T-cell (primary cell): Measurements from ENCODE around the gene ALOX5AP. TPM values are rescaled to one million over a fixed set of nuclear protein-coding genes. Genes with fewer than 3 reads are reported as not detected.

Experiments
- ATAC-seq, 4 experiments: fragments of 200-7000 bp in 3 of 4; fragments of 150-1000 bp in 1 of 4; cut with Tn5 transposase; replicated peaks in 1 of 4; 1 replicate in 3 of 4; 2 replicates in 1 of 4; pipeline ENCODE4 v1.10.0; 2021; ENCODE audit warnings: moderate library complexity in 3 of 4, mild to moderate bottlenecking in 2 of 4, moderate number of reproducible peaks in 1 of 4
- CTCF ChIA-PET, 2 donors: fragments of 300-600 bp; sonication (Branson Sonifier 250); formaldehyde crosslinking; loops; one replicate each; lab custom pipeline; 2022; ENCODE audit warnings: antibody characterized with exemption in 2 of 2; lab: Charles Lee
- POLR2A ChIA-PET, 2 donors: fragments of 300-600 bp; sonication (Branson Sonifier 250); formaldehyde crosslinking; loops; one replicate each; lab custom pipeline; 2022; ENCODE audit warnings: antibody characterized with exemption in 2 of 2; lab: Charles Lee
- DNase-seq, 35 experiments: peaks; one replicate each; pipeline versions ENCODE4 v3.0.0 to v3.0.0-alpha.2; 2013 to 2023
- H3K27ac ChIP-seq: one replicate; pipeline ENCODE4 v1.5.1; 2013; ENCODE audit warnings: low read length
- H3K27me3 ChIP-seq, 2 experiments: replicated peaks in 1 of 2; 1 replicate in 1 of 2; 2 replicates in 1 of 2; pipeline versions ENCODE4 v1.6.1 to v1.7.0; 2013; ENCODE audit warnings: low read length in 1 of 2, mixed read lengths in 1 of 2; ENCODE audit not compliant: control insufficient read depth in 2 of 2, insufficient read depth in 2 of 2; ENCODE audit errors: extremely low read depth in 1 of 2
- H3K36me3 ChIP-seq, 2 donors: 1 replicate in 1 of 2; 2 replicates in 1 of 2; pipeline versions ENCODE4 v1.6.1 to v1.7.0; 2013; ENCODE audit warnings: low read length in 1 of 2; ENCODE audit not compliant: control insufficient read depth in 2 of 2, insufficient read depth in 1 of 2; ENCODE audit errors: extremely low read depth in 1 of 2
- H3K4me1 ChIP-seq, 2 experiments: 1 replicate in 1 of 2; 2 replicates in 1 of 2; pipeline versions ENCODE4 v1.6.1 to v1.7.0; 2013; ENCODE audit warnings: low read length in 2 of 2, mixed read lengths in 1 of 2; ENCODE audit not compliant: insufficient read depth in 2 of 2, control insufficient read depth in 1 of 2; ENCODE audit errors: extremely low read depth in 1 of 2
- H3K4me3 ChIP-seq, 2 donors: 1 replicate in 1 of 2; 2 replicates in 1 of 2; pipeline versions ENCODE4 v1.5.1 to v1.7.0; 2013; ENCODE audit warnings: mild to moderate bottlenecking in 2 of 2, low read length in 1 of 2, moderate library complexity in 1 of 2; ENCODE audit not compliant: control insufficient read depth in 1 of 2; ENCODE audit errors: extremely low read depth in 1 of 2
- H3K9me3 ChIP-seq: 2 replicates; pipeline ENCODE4 v1.7.0; 2013
- H3K27ac Mint-ChIP-seq, 2 donors: one replicate each; pipeline ENCODE4 v1.8.0; 2020 to 2021; ENCODE audit warnings: mild to moderate bottlenecking in 2 of 2, mixed read lengths in 2 of 2
- H3K27me3 Mint-ChIP-seq, 2 donors: one replicate each; pipeline ENCODE4 v1.8.0; 2021 to 2022; ENCODE audit warnings: mixed read lengths in 2 of 2
- H3K36me3 Mint-ChIP-seq: one replicate; pipeline ENCODE4 v1.8.0; 2021; ENCODE audit warnings: mixed read lengths
- H3K4me1 Mint-ChIP-seq, 3 donors: one replicate each; pipeline ENCODE4 v1.8.0; 2020 to 2022; ENCODE audit warnings: mixed read lengths in 3 of 3, mild to moderate bottlenecking in 1 of 3
- H3K4me3 Mint-ChIP-seq, 3 donors: one replicate each; pipeline ENCODE4 v1.8.0; 2020 to 2022; ENCODE audit warnings: mild to moderate bottlenecking in 3 of 3, mixed read lengths in 3 of 3, moderate library complexity in 3 of 3
- H3K9me3 Mint-ChIP-seq, 3 donors: one replicate each; pipeline ENCODE4 v1.8.0; 2020 to 2022; ENCODE audit warnings: mixed read lengths in 3 of 3
- WGBS: methylation state at CpG from one replicate; pipeline ENCODE4 v1.1.5; 2013; ENCODE audit warnings: missing lambda C conversion rate; ENCODE audit not compliant: insufficient coverage; 5-methylcytosine and 5-hydroxymethylcytosine counted together
- total RNA-seq, 35 experiments: library from RNA in 6 of 35; stranded (reverse) in 6 of 35; fragments of 120-200 nt in 1 of 35; gene quantifications; one replicate each; pipeline versions ENCODE4 v1.2.1 to v1.2.4 and lab custom pipeline; 2013 to 2026

ALOX5AP gene
- total RNA-seq, 5 donors from 2014 or later (not counting 1 experiment from before 2014, with no cell fraction given), result 24.2 to 64.9 (median 50.8) TPM

DNA sequence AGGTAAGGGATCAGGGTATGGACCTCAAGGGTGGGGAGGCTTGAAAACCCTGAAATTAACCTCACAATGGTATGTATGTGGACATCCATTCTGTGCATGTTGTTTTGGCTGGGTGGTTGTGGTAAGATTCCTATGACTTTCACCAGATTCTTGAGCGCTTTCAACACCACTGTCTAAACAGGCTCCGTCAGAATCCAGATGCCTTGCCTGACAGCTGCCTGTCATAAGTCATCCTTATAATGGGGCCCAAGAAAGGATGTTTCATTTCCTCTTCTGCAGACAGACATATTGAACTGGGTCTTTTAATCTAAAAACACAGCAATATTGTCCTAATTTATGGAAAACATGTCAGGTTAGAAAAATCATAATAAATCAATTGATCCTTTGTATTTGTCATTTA lies 41.3 kb downstream of the ALOX5AP start:
- DNase-seq, result no peak
- Mint-ChIP-seq H3K9me3 (peaks cover 2 to 7% (median 6%) of the 10 kb centered on the region in 3 donors), H3K4me3 (no peak overlapping the region), H3K27me3 (no peaks in the 10 kb centered on the region), H3K4me1 (peaks cover 13 to 39% (median 33%) of the 10 kb centered on the region in 3 donors), H3K36me3 (peaks cover 17% of the 10 kb centered on the region), H3K27ac (no peak overlapping the region)
- WGBS, result 100% methylated on average over 2 of the region's 2 CpGs
- no peak overlapping the region for H3K27ac ChIP-seq
- POLR2A ChIA-PET, result no interaction called here
- H3K4me3 ChIP-seq, result no peak overlapping the region
- H3K4me1 ChIP-seq, result peaks cover 0 to 20% of the 10 kb centered on the region in 2 experiments
- no peak for ATAC-seq
- H3K9me3 ChIP-seq, result no peaks in the 10 kb centered on the region
- H3K27me3 ChIP-seq, result peaks cover 0 to 3% of the 10 kb centered on the region in 2 experiments
- no peaks in the 10 kb centered on the region for H3K36me3 ChIP-seq
- CTCF ChIA-PET, result no interaction called here

DNA sequence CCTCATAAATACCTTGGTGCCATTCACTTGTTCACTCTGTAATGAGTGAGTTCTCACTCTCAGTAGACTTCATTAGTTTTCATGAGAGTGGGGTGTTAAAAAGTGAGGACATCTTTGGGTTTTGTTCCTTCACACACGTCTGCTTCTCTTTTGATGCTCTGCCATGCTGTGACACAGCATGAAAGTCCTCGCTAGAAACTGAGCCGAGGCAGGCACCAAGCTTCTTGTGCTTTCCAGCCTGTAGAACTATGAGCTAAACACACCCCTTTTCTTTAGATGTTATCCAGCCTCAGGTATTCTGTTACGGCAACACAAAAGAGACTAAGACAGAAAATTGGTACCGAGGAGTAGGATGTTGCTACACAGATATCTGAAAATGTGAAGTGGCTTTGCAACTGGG lies 43.7 kb downstream of the ALOX5AP start:
- Histone ChIP-seq H3K4me3 (no peak overlapping the region), H3K9me3 (no peaks in the 10 kb centered on the region), H3K4me1 (peaks cover 0 to 9% of the 10 kb centered on the region in 2 experiments), H3K27me3 (peaks cover 0 to 3% of the 10 kb centered on the region in 2 experiments), H3K36me3 (no peaks in the 10 kb centered on the region), H3K27ac (no peak overlapping the region)
- H3K36me3 Mint-ChIP-seq, result peaks cover 26% of the 10 kb centered on the region
- ATAC-seq (no peak), DNase-seq (no peak)
- H3K4me1 Mint-ChIP-seq, result peaks cover 6 to 21% (median 17%) of the 10 kb centered on the region in 3 donors
- H3K9me3 Mint-ChIP-seq, result peaks cover 2 to 7% (median 3%) of the 10 kb centered on the region in 3 donors
- WGBS, result 69% methylated on average over 4 of the region's 5 CpGs
- no peak overlapping the region for H3K27ac Mint-ChIP-seq
- peaks cover 0 to 3% of the 10 kb centered on the region in 2 donors for H3K27me3 Mint-ChIP-seq
- H3K4me3 Mint-ChIP-seq, result no peak overlapping the region
- ChIA-PET CTCF (interaction anchor here in 1 of 2 donors (1.0 kb wide), 1 partner anchor 92 kb away, joined by 3 read pairs; no protein-coding TSS in a partner anchor), POLR2A (no interaction called here)

- H3K4me1 Mint-ChIP-seq, result peaks cover 0 to 15% (median 11%) of the 10 kb centered on the region in 3 donors
- CTCF ChIA-PET, result no interaction called here
Observed at GRCh38 chr13:30779608-30780007, 44.3 kb downstream of the ALOX5AP start.

DNA sequence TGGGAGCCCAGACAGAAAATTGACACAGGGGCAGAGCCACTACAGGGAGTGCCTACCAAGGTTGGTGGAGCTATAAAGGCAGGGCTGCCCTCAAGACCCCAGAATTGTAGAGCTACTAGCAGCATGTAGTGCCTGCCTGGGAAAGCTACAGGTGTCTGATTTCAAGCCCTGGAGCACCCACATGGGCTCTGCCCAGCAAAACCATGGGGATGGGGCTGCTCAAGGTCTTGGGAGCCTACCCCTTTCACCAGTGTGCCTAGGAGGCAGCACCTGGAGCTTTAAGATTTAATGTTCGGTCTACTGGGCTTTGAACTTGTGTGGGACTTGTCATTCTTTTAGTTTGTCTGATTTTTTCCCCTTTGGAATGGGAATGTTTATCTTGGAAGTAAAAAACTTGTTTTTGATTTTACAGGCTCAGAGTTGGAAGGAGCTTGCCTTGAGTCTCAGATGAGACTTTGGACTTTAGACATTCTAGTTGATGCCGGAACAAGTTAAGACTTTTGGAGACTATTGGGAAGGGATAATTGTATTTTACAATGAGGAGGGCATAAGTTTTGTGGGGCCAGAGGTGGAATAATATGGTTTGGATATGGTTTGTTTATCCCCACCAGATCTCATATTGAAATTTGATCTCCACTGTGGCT lies 45.1 kb downstream of the ALOX5AP start:
- Histone ChIP-seq H3K27ac (no peak overlapping the region), H3K9me3 (no peaks in the 10 kb centered on the region), H3K4me1 (peaks cover 0 to under 1% of the 10 kb centered on the region in 2 experiments), H3K27me3 (peaks cover 0 to 6% of the 10 kb centered on the region in 2 experiments), H3K36me3 (no peaks in the 10 kb centered on the region), H3K4me3 (no peak overlapping the region)
- 94% methylated on average over 2 of the region's 2 CpGs for WGBS
- ChIA-PET POLR2A (no interaction called here), CTCF (no interaction called here)
- Mint-ChIP-seq H3K27ac (no peak overlapping the region), H3K4me1 (peaks cover 0 to 6% (median 3%) of the 10 kb centered on the region in 3 donors), H3K27me3 (peaks cover 0 to 3% of the 10 kb centered on the region in 2 donors), H3K9me3 (peaks cover 2 to 7% (median 3%) of the 10 kb centered on the region in 3 donors), H3K4me3 (no peak overlapping the region), H3K36me3 (peaks cover 26% of the 10 kb centered on the region)
- no peak for ATAC-seq
- no peak for DNase-seq

More at GRCh38 chr13:30779608-30780007, 44.3 kb downstream of the ALOX5AP start:
- H3K4me3 Mint-ChIP-seq, result no peak overlapping the region
- no peak for DNase-seq
- H3K27me3 Mint-ChIP-seq, result peaks cover 0 to 3% of the 10 kb centered on the region in 2 donors
- POLR2A ChIA-PET, result no interaction called here
- peaks cover 2 to 7% (median 3%) of the 10 kb centered on the region in 3 donors for H3K9me3 Mint-ChIP-seq
- H3K27ac Mint-ChIP-seq, result no peak overlapping the region
- Histone ChIP-seq H3K4me3 (no peak overlapping the region), H3K27me3 (peaks cover 0 to 5% of the 10 kb centered on the region in 2 experiments), H3K27ac (no peak overlapping the region), H3K36me3 (no peaks in the 10 kb centered on the region), H3K4me1 (peaks cover 0 to 5% of the 10 kb centered on the region in 2 experiments), H3K9me3 (no peaks in the 10 kb centered on the region)
- ATAC-seq, result no peak
- H3K36me3 Mint-ChIP-seq, result peaks cover 26% of the 10 kb centered on the region
- 97% methylated on average over 3 of the region's 3 CpGs for WGBS

DNA sequence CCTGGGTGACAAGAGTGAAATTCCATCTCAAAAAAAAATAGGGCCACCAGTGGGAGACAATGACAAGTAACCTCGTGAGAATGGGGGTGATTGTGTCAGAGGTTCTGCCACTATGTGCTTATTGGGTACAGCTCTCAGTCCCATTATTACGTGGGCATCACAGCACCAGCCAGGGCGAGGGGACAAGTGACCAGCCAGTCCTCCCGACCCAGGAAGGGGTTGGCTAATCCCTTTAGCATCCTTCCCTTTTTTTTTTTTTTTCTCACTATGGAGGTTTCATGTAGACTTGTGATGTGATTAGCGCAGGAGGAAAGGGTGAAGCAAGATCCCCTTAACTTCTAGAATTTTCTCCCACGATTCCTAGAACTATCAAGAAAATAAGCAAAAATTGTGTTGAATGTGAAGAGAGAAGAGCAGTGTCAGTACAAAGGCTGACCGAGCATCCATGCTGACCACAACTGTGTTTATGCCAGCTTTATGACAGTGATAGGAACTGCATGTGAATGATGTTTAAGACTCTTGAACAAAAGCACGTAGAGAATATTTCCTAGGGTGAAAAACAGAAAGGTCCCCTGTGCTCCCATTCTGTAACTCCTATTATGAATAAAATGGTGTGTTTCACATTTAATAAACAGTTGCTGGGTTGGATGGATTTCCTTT lies 50.0 kb downstream of the ALOX5AP start:
- Mint-ChIP-seq H3K36me3 (peaks cover 32% of the 10 kb centered on the region), H3K4me3 (no peak overlapping the region), H3K27me3 (peaks cover 0 to 3% of the 10 kb centered on the region in 2 donors), H3K9me3 (peaks cover 2 to 7% (median 3%) of the 10 kb centered on the region in 3 donors), H3K4me1 (no peaks in the 10 kb centered on the region), H3K27ac (no peak overlapping the region)
- CTCF ChIA-PET, result no interaction called here
- POLR2A ChIA-PET, result no interaction called here
- ATAC-seq, result no peak
- Histone ChIP-seq H3K27me3 (peaks cover 0 to 3% of the 10 kb centered on the region in 2 experiments), H3K9me3 (no peaks in the 10 kb centered on the region), H3K27ac (no peak overlapping the region), H3K4me1 (no peaks in the 10 kb centered on the region), H3K4me3 (no peak overlapping the region), H3K36me3 (peaks cover 0 to 3% of the 10 kb centered on the region in 2 donors)
- peak in 1 of 35 experiments; percentile 8 for DNase-seq
- WGBS, result no CpG with 5 or more reads among the region's 8 CpGs

GRCh38 chr13:30786648-30787047 lies 51.3 kb downstream of the ALOX5AP start:
- Mint-ChIP-seq H3K9me3 (peaks cover 0 to 3% (median 0%) of the 10 kb centered on the region in 3 donors), H3K27me3 (peaks cover 0 to 3% of the 10 kb centered on the region in 2 donors), H3K36me3 (peaks cover 26% of the 10 kb centered on the region), H3K4me1 (no peaks in the 10 kb centered on the region), H3K27ac (no peak overlapping the region), H3K4me3 (no peak overlapping the region)
- CTCF ChIA-PET, result no interaction called here
- ATAC-seq (no peak), DNase-seq (no peak)
- H3K27me3 ChIP-seq, result peaks cover 0 to 3% of the 10 kb centered on the region in 2 experiments
- H3K4me1 ChIP-seq, result no peaks in the 10 kb centered on the region
- H3K36me3 ChIP-seq, result peaks cover 0 to 3% of the 10 kb centered on the region in 2 donors
- 90% methylated on average over 2 of the region's 2 CpGs for WGBS
- H3K9me3 ChIP-seq, result no peaks in the 10 kb centered on the region
- POLR2A ChIA-PET, result no interaction called here
- H3K27ac ChIP-seq, result no peak overlapping the region
- H3K4me3 ChIP-seq, result no peak overlapping the region
